ENCODE measurements around the gene CRHR2.
"Not testable (repeated sequence)": the region's sequence is repeated elsewhere in the genome, so short reads cannot be mapped to it uniquely, and the experiment has no call there.

Gene CRHR2

GRCh38 chr7:30682212-30683083 lies at the start of gene CRHR2:
Gene CRHR2, minus strand, starts transcription at chr7:30682456. Its CDS starts 176 bp downstream, at chr7:30682280.
- DNase-seq = no peak

DNA sequence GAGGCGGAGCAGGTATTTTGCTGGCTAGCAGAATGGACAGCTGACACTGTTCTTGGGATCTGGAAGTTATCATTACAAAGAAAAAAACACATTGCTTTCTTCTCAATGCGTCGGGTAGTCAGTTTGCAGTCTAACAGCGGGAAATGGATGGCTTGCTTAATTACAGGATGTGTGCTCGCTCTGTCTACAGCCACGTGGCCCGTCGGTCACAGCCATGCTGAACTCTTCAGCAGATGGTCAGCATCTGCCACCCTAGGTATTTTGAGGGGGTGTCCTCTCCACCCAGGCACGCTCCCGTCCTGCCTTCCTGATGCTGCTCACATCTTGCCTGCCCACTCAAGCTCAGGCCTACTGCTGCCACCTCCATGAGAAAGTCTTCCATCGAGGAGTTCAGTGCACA lies 49.3 kb upstream of the CRHR2 start:
- DNase-seq = peak in 1 of 2 experiments; percentile 23

- DNase-seq = no peak
These were observed 48.7 kb upstream of the CRHR2 start for GRCh38 chr7:30730996-30731395.

- DNase-seq = no peak
These were observed 47.8 kb upstream of the CRHR2 start for GRCh38 chr7:30730097-30730496.

DNA sequence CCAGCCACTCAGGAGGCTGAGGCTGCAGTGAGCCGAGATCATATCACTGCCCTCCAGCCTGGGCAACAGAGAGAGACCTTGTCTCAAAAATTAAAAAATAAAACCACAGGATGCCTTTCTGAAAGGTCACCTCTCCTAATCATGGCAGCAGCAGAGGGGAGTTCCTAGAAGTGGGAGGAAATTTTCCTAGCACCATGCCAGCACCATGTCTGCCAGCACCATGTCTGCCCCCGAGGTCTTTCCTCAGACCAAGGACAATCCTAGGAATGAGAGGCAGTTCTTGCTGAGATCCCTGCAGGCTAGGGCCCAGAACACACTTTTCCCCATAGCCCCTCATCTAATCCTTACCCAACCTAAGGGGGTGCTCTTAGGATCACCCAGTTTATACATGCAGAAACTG lies 47.4 kb upstream of the CRHR2 start:
- DNase-seq = no peak

GRCh38 chr7:30728591-30729100 lies 46.4 kb upstream of the CRHR2 start:
- no peak for DNase-seq

DNA sequence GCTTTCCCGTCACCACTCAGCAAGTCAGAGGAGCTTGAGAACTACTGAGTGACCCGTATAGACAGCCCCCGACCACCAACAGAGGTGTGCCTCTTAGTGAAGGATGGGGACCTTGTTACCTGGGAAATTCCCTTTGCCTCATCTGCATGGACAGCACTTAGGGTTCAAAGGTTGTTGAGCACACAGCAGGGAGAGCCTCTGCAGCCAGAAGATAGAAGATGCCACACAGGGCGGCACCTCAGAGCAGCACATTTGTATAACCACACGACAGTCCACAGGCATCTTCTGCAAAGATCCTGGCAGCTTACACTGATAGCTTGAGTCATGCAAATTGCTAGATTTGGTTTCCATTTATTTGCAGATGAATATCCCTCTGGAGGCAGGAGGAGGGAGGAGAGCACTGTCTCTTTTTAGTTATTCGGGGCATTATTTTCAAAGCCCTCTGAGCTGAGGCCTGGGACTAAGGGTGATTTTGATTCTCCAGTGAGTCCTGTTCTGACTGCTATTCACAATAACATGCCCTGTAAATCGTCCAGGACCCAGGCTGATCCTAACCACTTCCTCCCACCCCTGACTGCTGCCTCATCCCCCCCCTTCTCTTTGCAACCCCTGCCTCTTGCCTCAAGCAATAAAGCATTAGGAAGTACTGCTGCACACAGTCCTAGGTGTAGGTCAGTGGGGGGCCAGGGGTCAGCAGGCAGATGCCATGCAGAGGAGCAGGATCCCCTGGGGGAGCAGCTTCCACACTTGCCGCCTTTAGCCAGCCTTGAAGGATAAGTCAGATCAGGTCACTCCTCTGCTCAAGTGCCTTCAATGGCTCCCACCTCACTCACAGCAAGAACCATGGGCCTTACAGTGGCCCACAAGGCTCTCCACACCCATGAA lies 45.0 kb upstream of the CRHR2 start:
- DNase-seq = no peak

DNA sequence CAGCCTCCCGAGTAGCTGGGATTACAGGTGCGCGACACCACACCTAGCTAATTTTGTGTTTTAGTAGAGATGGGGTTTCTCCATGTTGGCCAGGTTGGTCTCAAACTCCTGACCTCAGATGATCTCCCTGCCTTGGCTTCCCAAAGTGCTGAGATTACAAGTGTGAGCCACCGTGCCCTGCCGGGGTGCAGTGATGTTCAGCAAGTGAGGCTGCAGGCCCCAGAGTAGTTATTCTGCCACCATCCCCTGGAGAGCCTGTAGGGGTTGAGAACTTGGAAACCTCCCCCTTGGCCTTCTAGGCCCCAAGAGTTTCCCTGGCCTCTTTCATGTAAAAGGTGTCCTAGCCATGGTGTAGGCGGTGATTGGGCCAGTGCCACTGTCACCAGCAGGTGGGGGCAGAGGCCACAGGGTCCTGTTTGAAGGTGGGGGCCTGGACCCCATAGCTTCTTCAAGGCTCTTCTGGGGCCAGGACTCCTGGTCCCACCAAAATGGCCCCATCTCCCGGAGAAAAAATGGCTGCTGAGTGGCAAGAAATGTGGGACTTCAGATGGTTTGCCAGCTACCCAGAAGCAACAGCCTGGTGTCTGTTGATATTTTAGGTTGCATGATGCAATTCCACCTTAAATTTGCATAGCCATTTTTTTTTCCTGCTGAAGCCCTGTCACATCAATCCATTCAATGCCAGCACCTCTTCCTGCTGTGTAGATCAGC lies 44.2 kb upstream of the CRHR2 start:
- DNase-seq = no peak

DNA sequence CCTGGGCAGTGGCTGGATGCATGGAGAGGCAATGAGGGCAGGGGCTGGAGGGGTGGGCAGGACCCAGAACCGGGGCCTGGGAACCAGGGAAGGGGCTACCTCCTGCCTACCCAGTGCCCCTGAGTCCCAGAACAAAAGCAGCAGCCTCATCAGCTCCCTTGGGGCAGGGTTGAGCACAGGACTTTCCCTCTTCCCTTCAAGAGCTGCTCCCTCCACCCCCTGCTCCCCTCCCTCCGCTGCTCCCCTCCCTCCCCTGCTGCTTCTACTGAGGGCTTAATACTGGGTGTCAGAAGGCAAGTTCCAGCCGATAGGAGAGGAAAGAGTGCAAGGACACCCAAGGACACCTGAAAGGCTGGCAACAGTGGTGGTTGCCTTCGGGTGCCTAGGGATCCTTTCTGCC lies 41.5 kb upstream of the CRHR2 start:
- DNase-seq = no peak

GRCh38 chr7:30722671-30723070 lies 40.4 kb upstream of the CRHR2 start:
- no peak for DNase-seq

DNA sequence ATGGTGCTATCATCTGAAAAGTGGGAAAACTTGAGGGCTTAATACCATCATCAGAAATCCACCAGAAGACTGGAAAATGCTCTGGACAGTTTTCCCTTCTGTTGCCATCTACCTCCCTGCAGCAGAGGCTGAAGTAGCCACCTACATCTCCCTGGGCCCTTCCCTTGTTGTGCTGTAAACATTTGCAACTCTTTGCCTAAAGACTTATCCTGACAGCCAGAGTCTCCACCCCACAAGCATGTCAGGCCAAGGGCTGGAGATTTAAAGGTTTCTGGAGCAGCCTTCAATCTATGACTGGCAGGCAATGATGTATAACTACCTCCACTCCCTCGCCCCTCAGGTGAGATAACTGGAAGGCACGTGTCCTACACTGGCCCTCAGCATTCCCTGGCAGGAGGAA lies 39.9 kb upstream of the CRHR2 start:
- no peak for DNase-seq

GRCh38 chr7:30721211-30721610 lies 39.0 kb upstream of the CRHR2 start:
- no peak for DNase-seq

DNA sequence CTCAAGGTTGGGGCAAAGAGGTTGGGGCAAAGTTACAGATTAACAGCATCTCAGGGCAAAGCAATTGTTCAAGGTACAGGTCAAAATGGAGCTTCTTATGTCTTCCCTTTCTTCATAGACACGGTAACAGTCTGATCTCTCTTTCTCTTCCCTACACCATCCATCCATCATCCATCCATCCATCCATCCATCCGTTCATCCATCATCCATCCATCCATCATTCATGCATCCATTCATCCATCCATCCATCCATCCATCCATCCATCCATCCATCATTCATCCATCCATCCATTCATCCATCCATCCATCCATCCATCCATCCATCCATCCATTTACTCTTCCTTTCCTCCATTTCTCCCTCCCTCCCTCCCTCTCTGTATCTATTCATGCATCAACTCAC lies 37.2 kb upstream of the CRHR2 start:
- DNase-seq = not testable (repeated sequence)

DNA sequence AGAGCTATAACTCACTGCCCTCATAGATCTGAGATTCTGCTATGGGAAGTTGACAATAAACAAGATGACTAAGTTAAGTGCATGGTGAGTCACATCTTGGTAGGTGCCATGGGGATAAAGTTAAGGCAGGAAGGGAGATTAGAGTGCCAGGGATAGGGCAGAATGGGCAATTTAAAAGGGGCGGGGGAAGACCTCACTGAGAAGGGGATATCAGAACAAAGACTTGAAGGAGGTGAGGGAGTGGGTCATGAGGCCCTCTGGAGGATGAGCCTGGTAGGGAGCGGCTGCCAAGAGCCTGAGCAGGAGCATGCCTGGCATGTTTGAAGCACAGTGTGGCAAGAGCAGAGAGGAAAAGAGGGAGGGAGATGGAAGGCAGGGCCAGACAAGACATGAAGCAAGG lies 34.9 kb upstream of the CRHR2 start:
- no peak for DNase-seq

GRCh38 chr7:30714129-30714528 lies 31.9 kb upstream of the CRHR2 start:
- no peak for DNase-seq

- no peak for DNase-seq
These were observed 31.1 kb upstream of the CRHR2 start for GRCh38 chr7:30713392-30713791.

GRCh38 chr7:30710669-30711068 lies 28.4 kb upstream of the CRHR2 start:
- DNase-seq = no peak

DNA sequence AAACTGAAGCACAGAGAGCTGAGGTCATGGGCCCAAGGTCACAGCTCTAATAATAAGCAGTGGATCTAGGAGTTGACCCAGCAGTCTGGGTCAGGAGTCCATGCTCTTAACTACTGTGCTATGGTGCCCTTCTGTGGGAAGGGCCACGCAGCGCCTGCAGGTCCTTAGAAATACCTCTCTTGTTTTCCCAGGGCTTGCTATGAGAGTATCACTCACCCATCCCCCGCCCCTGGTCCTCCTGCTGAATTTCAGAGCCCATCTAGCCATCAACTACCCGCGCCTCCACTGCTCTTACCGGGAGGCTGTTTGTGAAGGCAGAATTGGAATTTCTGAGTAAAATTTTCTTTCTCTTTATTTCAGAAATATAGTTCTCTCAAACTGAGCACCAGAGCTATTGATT lies 27.3 kb upstream of the CRHR2 start:
- no peak for DNase-seq

- no peak for DNase-seq
These were observed 26.7 kb upstream of the CRHR2 start for GRCh38 chr7:30708983-30709382.

GRCh38 chr7:30708412-30708811 lies 26.2 kb upstream of the CRHR2 start:
- no peak for DNase-seq

GRCh38 chr7:30707391-30708357 lies 25.4 kb upstream of the CRHR2 start:
- DNase-seq = no peak

- DNase-seq = no peak
These were observed 24.7 kb upstream of the CRHR2 start for GRCh38 chr7:30706908-30707307.
